Fibroblast of lung (primary cell): ENCODE data around the gene TKT. TPM values are rescaled to one million over a fixed set of nuclear protein-coding genes. Genes with fewer than 3 reads are reported as not detected.
A peak's percentile ranks its signal among the peaks of the same experiment; 100 is the strongest.

Experiments used
- DNase-seq, 2 donors: peaks; one replicate each; pipeline versions ENCODE4 v3.0.0 to v3.0.0-alpha.2; 2010; ENCODE audit warnings: low read depth in 2 of 2
- H2AFZ ChIP-seq: 2 replicates; pipeline ENCODE4 v1.5.1; 2012; ENCODE audit warnings: low read length, control low read depth, inconsistent platforms
- H3K27ac ChIP-seq: 2 replicates; pipeline ENCODE4 v1.5.1; 2011; ENCODE audit warnings: low read length, control low read depth; ENCODE audit not compliant: insufficient read depth
- H3K27me3 ChIP-seq: 2 replicates; pipeline ENCODE4 v1.5.1; 2011; ENCODE audit warnings: mild to moderate bottlenecking, low read length; ENCODE audit not compliant: control insufficient read depth, insufficient read depth
- H3K36me3 ChIP-seq: 2 replicates; pipeline ENCODE4 v1.5.1; 2011; ENCODE audit warnings: low read length; ENCODE audit not compliant: control insufficient read depth, insufficient read depth
- H3K4me1 ChIP-seq: 2 replicates; pipeline ENCODE4 v1.5.1; 2011; ENCODE audit warnings: low read length; ENCODE audit not compliant: control insufficient read depth, insufficient read depth; ENCODE audit errors: extremely low read depth
- H3K4me2 ChIP-seq: 2 replicates; pipeline ENCODE4 v1.5.1; 2011; ENCODE audit warnings: low read length, control low read depth; ENCODE audit not compliant: insufficient read depth; ENCODE audit errors: extremely low read depth
- H3K4me3 ChIP-seq, 4 experiments: fragments of 200-600 bp in 1 of 4; sonication (generic) in 1 of 4; replicated peaks in 1 of 4; 2 replicates each; pipeline ENCODE4 v1.5.1; 2011 to 2016; ENCODE audit warnings: low read length in 4 of 4, low read depth in 3 of 4, mild to moderate bottlenecking in 3 of 4, control low read depth in 2 of 4, inconsistent platforms in 1 of 4, mixed read lengths in 1 of 4; ENCODE audit not compliant: insufficient read depth in 1 of 4; ENCODE audit errors: control extremely low read depth in 1 of 4
- H3K79me2 ChIP-seq: 2 replicates; pipeline ENCODE4 v1.5.1; 2012; ENCODE audit warnings: mild to moderate bottlenecking, low read length, inconsistent platforms; ENCODE audit not compliant: control insufficient read depth, insufficient read depth
- H3K9ac ChIP-seq: 2 replicates; pipeline ENCODE4 v1.5.1; 2011; ENCODE audit warnings: mild to moderate bottlenecking, low read length, control low read depth; ENCODE audit not compliant: insufficient read depth
- H3K9me3 ChIP-seq: 2 replicates; pipeline ENCODE4 v1.5.1; 2012; ENCODE audit warnings: low read depth, low read length; ENCODE audit not compliant: control insufficient read depth, insufficient read depth
- H4K20me1 ChIP-seq: 2 replicates; pipeline ENCODE4 v1.5.1; 2011; ENCODE audit warnings: low read length; ENCODE audit not compliant: control insufficient read depth, insufficient read depth; ENCODE audit errors: extremely low read depth
- CTCF ChIP-seq, 2 donors: IDR thresholded peaks in 1 of 2; conservative IDR thresholded peaks in 1 of 2; 1 replicate in 1 of 2; 2 replicates in 1 of 2; pipeline ENCODE4 v1.5.1; 2011 to 2012; ENCODE audit warnings: low read length in 2 of 2, control low read depth in 1 of 2, inconsistent platforms in 1 of 2, low read depth in 1 of 2, mild to moderate bottlenecking in 1 of 2
- EZH2 ChIP-seq: IDR thresholded peaks from 2 replicates; pipeline ENCODE4 v1.5.1; 2012; ENCODE audit warnings: low read length, control low read depth, mild to moderate bottlenecking; ENCODE audit errors: missing control alignments
- polyA plus RNA-seq, 2 donors: library from polyadenylated mRNA; depleted of rRNA in 1 of 2; stranded (reverse) in 1 of 2; unstranded in 1 of 2; fragments of >200 nt; gene quantifications; 2 replicates each; pipeline ENCODE4 v1.2.1, GENCODE V29; 2011 to 2012; ENCODE audit warnings: missing spikeins in 1 of 2
- total RNA-seq: library from RNA; depleted of rRNA; stranded (reverse); fragments of >200 nt; gene quantifications from 2 replicates; pipeline ENCODE4 v1.2.1, GENCODE V29; 2014

The TKT gene
- total and polyA plus RNA-seq, 2 donors (not counting 1 experiment from before 2014, with no cell fraction given) = 163 to 810 TPM

GRCh38 chr3:53198256-53198977 is 57.4 kb downstream of the TKT start:
- Histone ChIP-seq H3K9me3 (no peaks in the 10 kb centered on the region), H3K36me3 (no peaks in the 10 kb centered on the region), H3K27me3 (no peaks in the 10 kb centered on the region), H4K20me1 (no peaks in the 10 kb centered on the region), H3K4me2 (no peak overlapping the region), H3K4me3 (no peak overlapping the region), H2AFZ (no peak overlapping the region), H3K79me2 (no peaks in the 10 kb centered on the region), H3K4me1 (peaks cover 9% of the 10 kb centered on the region), H3K27ac (no peak overlapping the region), H3K9ac (no peak overlapping the region)
- TF ChIP-seq EZH2 = no peak
- no peak for TF ChIP-seq CTCF (conservative IDR thresholded peaks at IDR 0.05 in 1 of 2, IDR thresholded peaks at IDR 0.05 in 1 of 2; ENCODE audit: low read depth in 1 of 2, low read length in 2 of 2)
- DNase-seq = no peak

- TF ChIP-seq CTCF (conservative IDR thresholded peaks at IDR 0.05 in 1 of 2, IDR thresholded peaks at IDR 0.05 in 1 of 2; ENCODE audit: low read depth in 1 of 2, low read length in 2 of 2) (peak in 1 of 2 donors; percentile 14), EZH2 (no peak)
- Histone ChIP-seq H4K20me1 (no peaks in the 10 kb centered on the region), H3K4me2 (no peak overlapping the region), H2AFZ (no peak overlapping the region), H3K27me3 (no peaks in the 10 kb centered on the region), H3K9me3 (no peaks in the 10 kb centered on the region), H3K27ac (no peak overlapping the region), H3K4me3 (no peak overlapping the region), H3K36me3 (peaks cover 1% of the 10 kb centered on the region), H3K4me1 (peaks cover 9% of the 10 kb centered on the region), H3K9ac (no peak overlapping the region), H3K79me2 (no peaks in the 10 kb centered on the region)
- DNase-seq = peak; percentile 56 to 62
Measured at GRCh38 chr3:53196575-53197407, 59.0 kb downstream of the TKT start.
